Measurements from ENCODE around the gene SPACA9. TPM values are rescaled to one million over a fixed set of nuclear protein-coding genes. Genes with fewer than 3 reads are reported as not detected.

SPACA9 gene
- polyA plus RNA-seq, 2 of the 4 experiments (the other 2 are of a cell fraction) = 3.1 to 3.6 TPM

GRCh38 chr9:132875159-132875558 is 3.5 kb upstream of the SPACA9 start:
- TF ChIP-seq JUNB (IDR thresholded peaks at IDR 0.05) = no peak
- TF ChIP-seq HOXA7 (CRISPR knock-in tag; IDR thresholded peaks at IDR 0.05) = no peak
- TF ChIP-seq RCOR1 (IDR thresholded peaks at IDR 0.05; ENCODE audit: low read depth, low read length) = no peak
- TF ChIP-seq POLR2AphosphoS2 (conservative IDR thresholded peaks at IDR 0.05; ENCODE audit: low read length) = no peak
- TF ChIP-seq E2F6 (IDR thresholded peaks at IDR 0.05; ENCODE audit: borderline replicate concordance, low read depth) = no peak
- no peak for TF ChIP-seq KDM5A (IDR thresholded peaks at IDR 0.05)
- no peak for TF ChIP-seq PBX3 (IDR thresholded peaks at IDR 0.05)
- FAIRE-seq = no peak
- CTCF ChIA-PET = interaction anchor here (1.2 to 1.5 kb wide), 2 partner anchors 26 to 622 kb away, joined by 3 to 8 read pairs; no protein-coding TSS in a partner anchor
- POLR2A ChIA-PET = no interaction called here
- Histone ChIP-seq H3K4me2 (no peak overlapping the region), H3K4me1 (peaks cover 8% of the 10 kb centered on the region; the same call in 1 of the 3 replicates), H3K9me3 (no peaks in the 10 kb centered on the region), H3K27ac (no peak overlapping the region), H3K4me3 (no peak overlapping the region)
- WGBS (ENCODE audit: missing lambda C conversion rate) = 40% methylated on average over 5 of the region's 5 CpGs
- DNase-seq (ENCODE audit: low read depth in 1 of 2, low spot score in 1 of 2) = no peak
- ATAC-seq = no peak

GRCh38 chr9:132876849-132877248 is 1.8 kb upstream of the SPACA9 start:
- no peak for ATAC-seq
- no peak for TF ChIP-seq EHMT2 (IDR thresholded peaks at IDR 0.05; ENCODE audit: low read depth)
- no peak for TF ChIP-seq POLR2A (IDR thresholded peaks at IDR 0.05; ENCODE audit: low read length)
- TF ChIP-seq ZC3H11A (IDR thresholded peaks at IDR 0.05) = no peak
- TF ChIP-seq CBX2 (IDR thresholded peaks at IDR 0.05; ENCODE audit: borderline replicate concordance, low read depth) = no peak
- no peak for TF ChIP-seq MAX (IDR thresholded peaks at IDR 0.05)
- no peak for TF ChIP-seq RCOR1 (IDR thresholded peaks at IDR 0.05; ENCODE audit: low read depth, low read length)
- TF ChIP-seq HOXB5 (CRISPR knock-in tag; IDR thresholded peaks at IDR 0.05) = no peak
- TF ChIP-seq HMGXB4 (CRISPR knock-in tag; IDR thresholded peaks at IDR 0.05; ENCODE audit: borderline replicate concordance) = no peak
- no peak for TF ChIP-seq ESRRA (IDR thresholded peaks at IDR 0.05; ENCODE audit: borderline replicate concordance, low read length)
- TF ChIP-seq E2F6 (IDR thresholded peaks at IDR 0.05; ENCODE audit: borderline replicate concordance, low read depth) = no peak
- no peak for TF ChIP-seq ZNF302 (CRISPR knock-in tag; IDR thresholded peaks at IDR 0.05)
- no peak for TF ChIP-seq BHLHE40 (IDR thresholded peaks at IDR 0.05; ENCODE audit: low read depth, low read length)
- TF ChIP-seq HOXA7 (CRISPR knock-in tag; IDR thresholded peaks at IDR 0.05) = no peak
- TF ChIP-seq KDM5A (IDR thresholded peaks at IDR 0.05) = no peak
- TF ChIP-seq TP53 (CRISPR knock-in tag; IDR thresholded peaks at IDR 0.05) = no peak
- TF ChIP-seq NR3C1 (IDR thresholded peaks at IDR 0.05) = no peak
- no peak for TF ChIP-seq MYC (IDR thresholded peaks at IDR 0.05; ENCODE audit: borderline replicate concordance, low read length)
- no peak for TF ChIP-seq CBX8 (IDR thresholded peaks at IDR 0.05)
- TF ChIP-seq POLR2AphosphoS2 (conservative IDR thresholded peaks at IDR 0.05; ENCODE audit: low read length) = no peak
- no peak for TF ChIP-seq ELK1 (IDR thresholded peaks at IDR 0.05; ENCODE audit: low read depth, low read length)
- no peak for FAIRE-seq
- Histone ChIP-seq H3K4me2 (no peak overlapping the region), H3K4me1 (peaks cover 8% of the 10 kb centered on the region; the same call in 1 of the 3 replicates), H3K9me3 (no peaks in the 10 kb centered on the region), H3K27ac (no peak overlapping the region), H3K4me3 (no peak overlapping the region)
- ChIA-PET CTCF (interaction anchor here (0.8 kb wide), 1 partner anchor 96 kb away, joined by 3 read pairs; no protein-coding TSS in a partner anchor), POLR2A (interaction anchor here (1.2 kb wide), 1 partner anchor 25 kb away, joined by 3 read pairs; no protein-coding TSS in a partner anchor)
- no peak for DNase-seq (ENCODE audit: low read depth in 1 of 2, low spot score in 1 of 2)
- 69% methylated on average over 3 of the region's 3 CpGs for WGBS (ENCODE audit: missing lambda C conversion rate)
